ENCODE measurements around the gene TPP1. TPM values are rescaled to one million over a fixed set of nuclear protein-coding genes. Genes with fewer than 3 reads are reported as not detected.

Gene TPP1
- polyA plus RNA-seq, 3 donors = 218 to 359 (median 271) TPM

GRCh38 chr11:6566704-6567370 is 52.4 kb downstream of the TPP1 start:
- Mint-ChIP-seq H3K27me3 (ENCODE audit: low read depth in 3 of 3) (peaks cover 0 to 9% (median 7%) of the 10 kb centered on the region in 3 donors), H3K27ac (no peak overlapping the region), H3K9me3 (peaks cover 0 to 15% (median 7%) of the 10 kb centered on the region in 7 donors), H3K36me3 (peaks cover 8 to 14% of the 10 kb centered on the region in 2 donors), H3K4me3 (no peak overlapping the region), H3K4me1 (peaks cover 8% of the 10 kb centered on the region)
- Histone ChIP-seq H3K4me2 (replicated peaks; ENCODE audit: extremely low read depth, low read length, poor library complexity, severe bottlenecking) (no peak overlapping the region), H3K9ac (ENCODE audit: insufficient read depth, low read length, poor library complexity, severe bottlenecking) (no peak overlapping the region), H3K27me3 (ENCODE audit: control insufficient read depth in 2 of 2, insufficient read depth in 2 of 2, low read length in 2 of 2) (peaks cover 0 to 4% of the 10 kb centered on the region in 2 donors), H3K27ac (ENCODE audit: low read depth in 1 of 2, low read length in 2 of 2) (no peak overlapping the region), H4K20me1 (ENCODE audit: insufficient read depth, low read length) (no peaks in the 10 kb centered on the region), H3K9me3 (replicated peaks in 1 of 2; ENCODE audit: control insufficient read depth in 1 of 2, insufficient read depth in 1 of 2, low read length in 2 of 2) (peaks cover 0 to 9% of the 10 kb centered on the region in 2 donors), H3K36me3 (replicated peaks in 1 of 2; ENCODE audit: control insufficient read depth in 1 of 2, insufficient read depth in 2 of 2, low read length in 2 of 2) (no peaks in the 10 kb centered on the region), H2AFZ (ENCODE audit: insufficient read depth, low read depth, low read length, poor library complexity, severe bottlenecking) (no peak overlapping the region), H3K4me1 (ENCODE audit: control insufficient read depth in 1 of 2, insufficient read depth in 2 of 2, low read length in 2 of 2) (no peaks in the 10 kb centered on the region), H3K4me3 (replicated peaks in 1 of 3; ENCODE audit: low read depth in 2 of 3, low read length in 3 of 3) (no peak overlapping the region), H3K79me2 (ENCODE audit: insufficient read depth, low read length) (no peaks in the 10 kb centered on the region)
- intact Hi-C loops (cut with micrococcal nuclease) = no loop called here
- 88% methylated on average over 13 of the region's 13 CpGs for WGBS (ENCODE audit: insufficient coverage)
- TF ChIP-seq, protein P1, sequence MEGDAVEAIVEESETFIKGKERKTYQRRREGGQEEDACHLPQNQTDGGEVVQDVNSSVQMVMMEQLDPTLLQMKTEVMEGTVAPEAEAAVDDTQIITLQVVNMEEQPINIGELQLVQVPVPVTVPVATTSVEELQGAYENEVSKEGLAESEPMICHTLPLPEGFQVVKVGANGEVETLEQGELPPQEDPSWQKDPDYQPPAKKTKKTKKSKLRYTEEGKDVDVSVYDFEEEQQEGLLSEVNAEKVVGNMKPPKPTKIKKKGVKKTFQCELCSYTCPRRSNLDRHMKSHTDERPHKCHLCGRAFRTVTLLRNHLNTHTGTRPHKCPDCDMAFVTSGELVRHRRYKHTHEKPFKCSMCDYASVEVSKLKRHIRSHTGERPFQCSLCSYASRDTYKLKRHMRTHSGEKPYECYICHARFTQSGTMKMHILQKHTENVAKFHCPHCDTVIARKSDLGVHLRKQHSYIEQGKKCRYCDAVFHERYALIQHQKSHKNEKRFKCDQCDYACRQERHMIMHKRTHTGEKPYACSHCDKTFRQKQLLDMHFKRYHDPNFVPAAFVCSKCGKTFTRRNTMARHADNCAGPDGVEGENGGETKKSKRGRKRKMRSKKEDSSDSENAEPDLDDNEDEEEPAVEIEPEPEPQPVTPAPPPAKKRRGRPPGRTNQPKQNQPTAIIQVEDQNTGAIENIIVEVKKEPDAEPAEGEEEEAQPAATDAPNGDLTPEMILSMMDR (IDR thresholded peaks at IDR 0.05) = no peak
- DNase-seq = no peak

- Histone ChIP-seq H4K20me1 (ENCODE audit: insufficient read depth, low read length) (no peaks in the 10 kb centered on the region), H3K4me1 (ENCODE audit: control insufficient read depth in 1 of 2, insufficient read depth in 2 of 2, low read length in 2 of 2) (no peaks in the 10 kb centered on the region), H3K27me3 (ENCODE audit: control insufficient read depth in 2 of 2, insufficient read depth in 2 of 2, low read length in 2 of 2) (peaks cover 0 to 1% of the 10 kb centered on the region in 2 donors), H3K4me3 (replicated peaks in 1 of 3; ENCODE audit: low read depth in 2 of 3, low read length in 3 of 3) (no peak overlapping the region), H2AFZ (ENCODE audit: insufficient read depth, low read depth, low read length, poor library complexity, severe bottlenecking) (no peak overlapping the region), H3K4me2 (replicated peaks; ENCODE audit: extremely low read depth, low read length, poor library complexity, severe bottlenecking) (no peak overlapping the region), H3K79me2 (ENCODE audit: insufficient read depth, low read length) (no peaks in the 10 kb centered on the region), H3K36me3 (replicated peaks in 1 of 2; ENCODE audit: control insufficient read depth in 1 of 2, insufficient read depth in 2 of 2, low read length in 2 of 2) (no peaks in the 10 kb centered on the region), H3K9me3 (replicated peaks in 1 of 2; ENCODE audit: control insufficient read depth in 1 of 2, insufficient read depth in 1 of 2, low read length in 2 of 2) (peaks cover 0 to 6% of the 10 kb centered on the region in 2 donors), H3K27ac (ENCODE audit: low read depth in 1 of 2, low read length in 2 of 2) (no peak overlapping the region), H3K9ac (ENCODE audit: insufficient read depth, low read length, poor library complexity, severe bottlenecking) (no peak overlapping the region)
- TF ChIP-seq, protein P1 (IDR thresholded peaks at IDR 0.05) = no peak
- H3K4me3 Mint-ChIP-seq = no peak overlapping the region
- no peak for DNase-seq
- 98% methylated on average over 4 of the region's 5 CpGs for WGBS (ENCODE audit: insufficient coverage)
- peaks cover 6% of the 10 kb centered on the region for H3K4me1 Mint-ChIP-seq
- intact Hi-C loops (cut with micrococcal nuclease) = no loop called here
- peaks cover 3 to 7% of the 10 kb centered on the region in 2 donors for H3K36me3 Mint-ChIP-seq
- peaks cover 0 to 4% (median 2%) of the 10 kb centered on the region in 3 donors for H3K27me3 Mint-ChIP-seq (ENCODE audit: low read depth in 3 of 3)
- H3K27ac Mint-ChIP-seq = no peak overlapping the region
- peaks cover 0 to 8% (median under 1%) of the 10 kb centered on the region in 7 donors for H3K9me3 Mint-ChIP-seq
These were observed 53.1 kb downstream of the TPP1 start for GRCh38 chr11:6565988-6566703.
